NCI-H82 treated with DMSO at 0.1 percent for 48 hours (cell line): ENCODE results near the gene NISCH.

Experiments
- DNase-seq: peaks from one replicate; lab custom pipeline; 2025; ENCODE audit not compliant: unreplicated experiment; lab: John Stamatoyannopoulos, UW

The NISCH gene

GRCh38 chr3:52435246-52436101 is 19.9 kb upstream of the NISCH start:
- no peak for DNase-seq

DNA sequence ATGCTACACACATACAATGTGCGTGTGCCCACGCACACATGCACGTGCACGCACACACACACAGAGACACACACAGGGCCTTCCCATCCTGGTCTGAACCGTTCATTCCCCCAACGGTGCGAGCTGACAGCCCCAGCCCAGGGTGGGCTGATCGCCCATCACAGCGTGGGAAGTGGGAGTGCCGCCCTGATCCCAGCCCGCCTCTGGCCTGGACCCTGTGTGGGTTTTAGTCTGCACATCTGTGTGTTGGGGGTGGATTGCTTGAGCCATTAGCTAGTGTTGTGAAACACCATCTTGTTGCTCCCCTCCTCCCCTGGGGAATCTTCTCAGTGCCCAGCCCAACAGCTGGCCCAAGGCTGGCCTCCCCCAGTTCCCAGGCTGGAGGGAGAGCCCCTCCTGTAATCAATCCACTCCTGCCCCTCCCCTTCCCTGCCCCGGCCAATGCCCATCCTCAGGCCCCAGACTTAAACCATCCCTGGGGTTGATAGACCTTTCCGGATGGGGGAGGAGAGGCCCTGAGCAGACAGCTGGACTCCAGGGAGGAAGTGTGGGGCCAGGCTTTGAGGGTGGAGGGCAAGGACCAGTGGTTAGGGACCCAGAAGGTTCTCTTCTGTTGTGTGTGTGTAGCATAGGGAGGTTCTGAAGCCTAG is 18.8 kb upstream of the NISCH start:
- DNase-seq: peak; percentile 12

DNA sequence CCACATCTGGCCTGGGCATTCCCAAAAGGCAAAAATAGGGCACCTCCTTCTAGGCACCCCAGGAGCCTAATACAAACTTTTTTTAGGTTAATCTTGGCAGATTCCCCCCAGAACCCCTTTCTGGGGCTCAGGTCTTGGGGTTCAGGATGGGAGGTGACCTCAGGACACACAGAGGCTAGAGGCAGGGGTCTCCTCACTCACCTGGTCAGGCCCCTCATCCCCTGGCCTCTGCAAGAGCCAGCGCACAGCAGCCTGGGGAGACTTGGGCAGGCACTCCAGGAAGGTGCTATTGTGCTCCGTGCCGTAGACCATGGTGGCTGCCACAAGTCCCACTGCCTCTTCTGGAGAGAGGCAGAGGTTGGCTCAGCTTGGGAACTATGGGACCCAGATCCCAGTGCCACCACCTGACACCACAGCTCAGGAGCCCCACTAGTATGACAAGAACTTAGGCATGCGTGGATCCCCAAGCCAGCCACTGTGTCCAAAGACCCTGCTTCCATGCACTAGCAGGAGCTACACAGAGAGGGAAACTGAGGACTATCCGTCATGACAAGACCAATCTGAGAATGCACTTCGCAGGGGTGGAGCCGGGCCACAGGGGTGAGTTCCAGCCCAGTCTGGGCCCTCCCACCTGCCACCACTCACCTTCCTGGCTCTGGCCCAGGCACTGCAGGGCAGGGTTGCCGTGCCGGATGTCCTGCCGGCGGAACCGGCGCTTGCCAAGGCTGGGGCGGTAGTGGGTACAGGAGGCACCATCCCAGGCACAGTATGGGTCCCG is 17.9 kb upstream of the NISCH start:
- DNase-seq: no peak

GRCh38 chr3:52438104-52438376 is 17.4 kb upstream of the NISCH start:
- no peak for DNase-seq

GRCh38 chr3:52438579-52439425 is 16.6 kb upstream of the NISCH start:
- no peak for DNase-seq

- no peak for DNase-seq
These were observed 15.8 kb upstream of the NISCH start for GRCh38 chr3:52439426-52440248.

GRCh38 chr3:52440249-52440551 is 15.2 kb upstream of the NISCH start:
- no peak for DNase-seq

DNA sequence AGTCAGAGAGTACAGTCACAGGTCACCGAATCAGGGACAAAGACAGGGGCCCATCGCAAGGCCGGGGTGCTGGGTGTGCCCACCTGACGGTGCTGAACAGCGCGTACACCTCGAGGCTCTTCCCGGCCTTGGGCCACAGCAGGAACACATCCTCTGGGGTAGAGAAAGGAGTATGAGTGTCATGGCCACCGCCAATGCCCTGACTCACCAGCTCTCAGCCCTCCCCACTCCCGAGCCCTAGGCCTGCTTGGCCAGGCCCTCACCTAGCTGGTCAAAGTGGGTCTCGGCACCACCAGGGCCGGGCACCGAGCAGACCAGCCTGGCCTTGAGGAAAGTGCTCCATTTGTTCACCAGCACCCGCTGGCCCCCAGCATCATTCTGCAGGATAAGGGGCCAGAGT is 14.7 kb upstream of the NISCH start:
- DNase-seq: no peak

DNA sequence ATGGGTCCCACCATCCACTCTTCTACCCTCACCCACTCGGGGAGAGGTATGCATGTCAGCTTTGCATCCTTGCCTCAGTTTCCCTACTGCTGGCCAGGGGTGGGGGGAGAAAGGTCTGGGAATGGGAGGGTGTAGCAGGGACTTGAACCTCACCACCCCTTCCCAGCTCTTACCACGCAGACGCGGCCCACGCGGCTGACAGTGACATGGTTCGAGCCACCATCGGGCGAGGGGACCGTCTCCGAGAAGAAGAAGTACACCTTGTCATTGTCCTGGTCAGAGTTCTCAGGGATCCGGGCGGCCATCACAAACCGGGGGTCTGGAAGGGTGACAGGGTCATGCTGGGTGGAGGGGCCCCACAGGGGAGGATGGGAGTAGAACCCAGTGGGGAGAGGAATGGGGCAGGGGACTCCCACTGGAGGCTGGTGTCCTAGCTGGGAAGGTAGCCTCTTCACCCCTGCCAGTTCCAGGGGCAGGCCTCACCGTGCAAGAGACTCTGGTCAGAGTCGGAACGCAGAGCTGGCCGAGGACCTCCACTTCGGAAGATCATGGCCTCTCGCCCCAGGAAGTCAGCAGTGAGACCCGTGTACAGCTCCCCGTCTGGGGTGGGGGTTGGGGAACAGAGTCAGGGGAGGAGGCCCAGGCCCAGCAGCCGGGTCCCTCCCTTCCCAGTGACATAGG is 14.2 kb upstream of the NISCH start:
- no peak for DNase-seq

- DNase-seq: no peak
These were observed 13.6 kb upstream of the NISCH start for GRCh38 chr3:52441772-52442332.

GRCh38 chr3:52442409-52443267 is 12.8 kb upstream of the NISCH start:
- DNase-seq: no peak

GRCh38 chr3:52443268-52443610 is 12.2 kb upstream of the NISCH start:
- no peak for DNase-seq

DNA sequence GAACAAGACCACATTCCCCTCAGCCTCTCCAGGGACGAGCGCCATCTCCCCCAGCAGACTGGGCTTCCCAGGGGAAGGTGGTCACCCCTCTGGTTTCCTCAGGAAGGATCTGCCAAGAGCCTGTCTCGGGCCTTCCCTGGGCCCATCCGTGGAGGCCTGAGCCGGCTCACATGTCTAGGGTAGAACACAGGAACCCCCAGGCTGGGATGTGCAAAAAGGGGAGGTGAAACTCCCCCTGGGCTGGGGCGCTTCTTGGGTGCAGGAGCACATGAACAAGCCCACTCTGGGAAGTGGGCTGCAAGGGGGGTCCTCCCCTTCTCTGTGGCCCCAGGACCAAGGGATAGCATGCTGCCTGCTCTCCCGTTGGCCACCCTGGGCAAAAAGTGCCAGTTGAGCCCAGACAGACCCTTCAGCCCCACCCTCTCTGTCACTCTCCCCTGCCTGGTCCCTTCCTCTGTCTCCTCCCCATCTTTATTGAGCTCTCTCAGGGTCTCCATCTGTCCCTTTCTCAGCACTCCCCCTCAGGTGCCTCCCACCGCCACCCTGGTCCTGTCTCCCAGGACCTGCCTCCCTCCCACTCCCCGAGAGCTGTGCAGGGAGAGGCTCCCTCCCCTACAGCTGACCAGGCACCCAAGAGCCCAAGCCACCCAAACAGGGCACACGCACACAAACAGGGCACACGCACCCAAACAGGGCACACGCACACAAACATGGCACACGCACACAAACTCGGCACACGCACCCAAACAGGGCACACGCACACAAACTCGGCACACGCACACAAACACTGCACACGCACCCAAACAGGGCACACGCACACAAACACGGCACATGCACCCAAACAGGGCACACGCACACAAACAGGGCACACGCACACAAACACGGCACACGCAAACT is 11.4 kb upstream of the NISCH start:
- DNase-seq: no peak

GRCh38 chr3:52444860-52445793 is 10.3 kb upstream of the NISCH start, which contains the start of gene SEMA3G:
SEMA3G (minus strand) TSS chr3:52445103; CDS start chr3:52445027, 76 bp downstream.
- DNase-seq: peak; percentile 22

DNA sequence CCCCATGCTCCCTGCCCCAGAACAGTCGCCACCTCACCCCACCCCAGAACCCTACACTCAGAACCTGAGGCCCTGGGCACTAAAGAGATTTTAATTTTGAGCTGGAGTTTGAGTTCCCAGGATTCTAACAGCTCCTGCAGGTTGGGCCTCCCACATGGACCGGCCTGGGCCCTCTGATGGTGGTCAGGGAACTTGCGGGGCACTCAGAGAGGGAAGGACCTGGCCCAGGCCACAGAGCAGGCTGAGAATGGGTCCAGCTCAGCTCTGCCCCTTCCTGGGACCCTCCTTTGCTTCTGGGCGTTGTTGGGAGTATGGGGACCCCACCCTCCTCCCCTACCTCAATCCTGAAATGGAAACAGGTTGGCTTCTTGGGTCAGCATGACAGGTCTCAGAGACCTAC is 9.4 kb upstream of the NISCH start:
- no peak for DNase-seq
